Activated CD4-positive, alpha-beta T cell treated with anti-CD3 and anti-CD28 coated beads, Interleukin-2, amount 50 U/mL, for 48 hours (primary cell): ENCODE data around the gene SMIM44.
A peak's percentile ranks its signal among the peaks of the same experiment; 100 is the strongest.
"Not testable (repeated sequence)": the region's sequence is repeated elsewhere in the genome, so short reads cannot be mapped to it uniquely, and the experiment has no call there.

Source experiments
- DNase-seq, 2 experiments: peaks; one replicate each; pipeline ENCODE4 v3.0.0-alpha.2; 2020

SMIM44 gene

GRCh38 chr19:3517638-3518037 is 34.4 kb upstream of the SMIM44 start:
- DNase-seq, result no peak

DNA sequence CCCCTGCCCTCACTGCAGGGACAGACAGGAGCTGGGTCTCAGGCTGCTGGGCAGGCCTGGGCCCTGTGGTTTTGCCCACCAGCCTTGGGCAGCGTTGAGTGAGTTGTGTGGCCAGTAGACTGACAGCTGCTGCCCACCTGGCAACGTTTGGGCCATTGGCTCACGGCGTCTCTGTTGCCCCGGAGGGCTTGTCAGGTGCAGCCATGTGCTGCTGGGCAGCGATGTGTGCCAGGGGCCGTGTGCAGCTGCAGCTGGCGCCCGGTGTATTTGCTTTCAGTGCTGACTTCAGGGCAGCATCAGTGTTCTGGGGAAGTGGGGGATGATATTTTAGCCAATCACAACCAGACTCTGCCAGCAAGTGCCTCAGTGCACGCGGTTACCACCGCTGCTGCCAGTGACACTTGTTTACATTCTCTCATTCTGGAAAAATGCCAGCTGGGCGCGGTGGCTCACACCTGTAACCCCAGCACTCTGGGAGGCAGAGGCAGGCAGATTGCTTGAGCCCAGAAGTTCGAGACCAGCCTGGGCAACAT is 33.5 kb upstream of the SMIM44 start:
- peak in 1 of 2 experiments; percentile 34 for DNase-seq

GRCh38 chr19:3515891-3516422 is 32.7 kb upstream of the SMIM44 start:
- no peak for DNase-seq

DNA sequence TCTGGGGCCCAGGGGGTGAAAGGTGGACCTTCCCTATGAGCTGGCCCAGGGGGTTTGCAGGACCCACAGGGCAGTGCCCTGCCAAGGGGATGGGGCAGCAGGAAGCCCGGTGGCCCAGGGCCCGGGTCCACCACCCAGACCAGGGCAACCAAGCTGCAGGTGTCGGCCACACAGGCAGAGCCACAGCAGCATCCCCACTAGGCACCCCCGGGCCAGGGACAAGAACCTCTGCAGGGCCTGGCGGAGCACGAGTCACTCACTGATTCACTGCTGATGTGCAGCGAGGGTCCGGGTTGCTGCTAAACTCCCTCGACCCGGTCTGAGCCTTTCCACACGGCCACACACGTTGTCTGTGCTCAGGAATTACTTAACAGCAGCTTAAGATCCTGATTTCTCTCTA is 31.7 kb upstream of the SMIM44 start:
- DNase-seq, result no peak

DNA sequence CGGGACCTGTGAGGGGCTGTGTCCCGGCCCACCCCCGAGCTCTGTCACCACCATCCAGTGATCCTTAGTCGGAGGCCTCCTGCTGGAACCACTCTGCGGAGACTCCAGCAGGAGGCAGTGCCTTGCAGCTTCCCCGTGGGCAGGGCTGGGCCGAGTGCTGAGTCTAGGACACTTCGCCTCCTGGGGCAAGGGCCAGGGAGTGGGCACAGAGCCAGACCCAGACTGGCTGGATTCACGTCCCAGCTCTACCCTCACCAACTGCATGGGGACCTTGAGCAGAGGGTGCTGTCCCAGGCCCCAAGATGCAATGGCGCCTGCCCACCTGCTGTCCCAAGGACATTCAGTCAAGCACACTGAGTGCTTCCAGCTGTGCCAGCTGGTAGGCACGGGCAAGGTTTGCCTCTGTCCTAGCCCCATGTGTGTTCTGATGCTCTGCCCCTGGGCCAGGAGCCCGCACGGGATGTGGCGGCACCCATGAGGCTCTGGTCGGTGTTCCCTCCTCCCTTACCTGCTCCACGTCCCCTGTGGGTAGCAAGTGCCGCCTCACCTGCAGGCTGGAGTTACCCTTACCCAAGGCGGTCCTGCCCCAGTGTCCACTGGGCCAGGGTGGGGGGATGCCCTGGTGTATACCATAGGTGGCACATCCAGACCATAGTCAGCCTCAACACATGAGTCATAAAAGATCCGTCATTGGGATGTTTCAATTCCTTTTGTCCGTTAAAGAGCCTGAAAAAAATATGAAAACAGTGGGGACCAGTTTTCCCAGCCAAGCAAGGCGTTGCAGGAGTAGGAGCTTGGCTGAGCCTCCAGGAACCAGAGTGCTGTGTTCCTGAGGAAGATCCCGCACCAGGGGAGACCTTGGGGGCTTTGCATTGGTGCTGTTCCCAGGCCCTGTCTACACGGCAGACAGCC is 30.2 kb upstream of the SMIM44 start:
- no peak for DNase-seq

DNA sequence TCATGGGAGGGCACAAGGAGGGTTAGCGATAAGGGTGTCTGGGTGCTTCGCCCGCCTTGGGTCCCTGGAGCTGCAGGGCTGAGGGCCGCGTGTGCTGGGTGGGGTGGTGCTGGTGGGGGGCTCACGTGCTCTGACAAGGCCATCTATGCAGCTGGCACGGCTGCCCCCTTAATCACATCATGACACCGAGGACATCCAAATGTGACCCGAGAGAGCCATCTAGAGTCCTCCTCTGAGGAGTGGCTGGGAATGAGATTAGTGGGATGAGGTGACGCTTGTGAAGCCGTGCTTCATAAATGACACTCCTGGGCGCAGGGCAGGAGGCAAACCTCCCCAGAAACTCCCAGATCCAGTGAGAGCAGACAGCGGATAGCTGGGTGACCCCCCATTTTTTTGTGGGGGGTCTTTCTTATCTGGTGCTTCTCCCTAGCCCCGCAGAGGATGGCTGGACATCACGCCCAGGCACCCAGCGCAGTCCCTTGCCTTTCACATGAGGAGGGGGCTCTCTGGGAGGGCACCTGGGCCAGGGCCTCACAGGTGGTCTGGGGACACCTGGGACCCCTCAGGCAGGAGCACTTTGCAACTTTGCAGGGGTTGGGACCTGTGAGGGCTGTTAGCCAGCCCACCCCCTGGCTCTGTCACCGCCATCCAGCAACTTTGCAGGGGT is 29.5 kb upstream of the SMIM44 start:
- DNase-seq, result no peak

DNA sequence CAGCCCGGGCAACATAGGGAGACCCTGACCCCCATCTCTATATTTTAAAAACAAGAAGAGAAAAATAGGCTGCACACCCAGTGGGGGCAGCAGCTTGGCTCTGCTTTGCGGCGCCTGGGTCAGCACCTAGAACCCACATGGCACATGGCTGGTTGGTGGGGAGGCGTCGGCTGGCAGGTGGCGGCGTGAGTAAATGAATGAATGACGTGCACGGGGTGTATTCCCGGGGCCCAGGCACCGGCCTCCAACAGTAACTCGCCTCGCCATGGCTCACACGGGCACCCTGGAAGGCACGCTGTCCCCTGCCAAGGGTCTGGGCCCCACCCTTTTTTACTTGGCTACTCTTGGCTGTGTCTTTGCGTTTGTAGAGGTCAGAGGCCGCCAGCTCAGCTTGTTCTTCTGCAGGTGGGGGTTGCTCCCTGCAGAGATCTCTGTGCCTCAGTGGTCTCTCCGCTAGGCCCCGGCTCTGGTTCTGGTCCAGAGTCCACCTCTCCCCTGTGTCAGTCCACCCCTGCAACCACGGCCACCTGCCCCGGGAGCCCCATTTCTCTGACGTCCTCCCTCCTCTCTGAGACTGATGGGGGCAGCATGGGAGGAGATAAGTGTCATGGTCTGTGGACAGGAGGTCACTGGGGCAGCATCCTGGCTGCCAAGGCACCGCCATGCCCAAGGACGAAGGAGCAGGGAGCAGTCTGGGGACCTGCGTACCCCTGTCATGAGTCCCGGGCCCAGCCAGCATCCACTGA is 28.4 kb upstream of the SMIM44 start:
- DNase-seq, result no peak

GRCh38 chr19:3510727-3511126 is 27.5 kb upstream of the SMIM44 start:
- no peak for DNase-seq

GRCh38 chr19:3509566-3509989 is 26.3 kb upstream of the SMIM44 start:
- DNase-seq, result peak; percentile 49 to 51

- peak; percentile 10 to 14 for DNase-seq
These were observed 25.7 kb upstream of the SMIM44 start for GRCh38 chr19:3508771-3509535.

DNA sequence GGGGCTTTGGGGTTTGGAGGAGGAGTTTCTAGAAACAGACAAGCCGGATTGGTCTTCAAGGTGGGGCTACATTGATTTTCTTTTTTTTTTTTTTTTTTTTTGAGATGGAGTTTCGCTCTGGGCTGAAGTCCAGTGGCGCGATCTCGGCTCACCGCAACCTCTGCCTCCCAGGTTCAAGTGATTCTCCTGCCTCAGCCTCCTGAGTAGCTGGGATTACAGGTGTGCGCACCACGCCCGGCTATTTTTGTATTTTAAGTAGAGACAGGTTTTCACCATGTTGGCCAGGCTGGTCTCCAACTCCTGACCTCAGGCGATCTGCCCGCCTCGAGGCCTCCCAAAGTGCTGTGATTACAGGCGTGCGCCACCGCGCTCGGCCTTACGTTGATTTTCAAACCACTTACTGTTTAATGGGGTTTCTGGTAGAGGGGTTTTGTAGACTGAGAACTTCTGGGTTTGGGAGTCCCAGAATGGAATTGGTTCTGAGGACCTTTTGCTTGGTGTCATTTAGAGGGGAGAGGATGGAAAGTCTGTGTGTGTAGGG is 24.9 kb upstream of the SMIM44 start:
- not testable (repeated sequence) for DNase-seq

DNA sequence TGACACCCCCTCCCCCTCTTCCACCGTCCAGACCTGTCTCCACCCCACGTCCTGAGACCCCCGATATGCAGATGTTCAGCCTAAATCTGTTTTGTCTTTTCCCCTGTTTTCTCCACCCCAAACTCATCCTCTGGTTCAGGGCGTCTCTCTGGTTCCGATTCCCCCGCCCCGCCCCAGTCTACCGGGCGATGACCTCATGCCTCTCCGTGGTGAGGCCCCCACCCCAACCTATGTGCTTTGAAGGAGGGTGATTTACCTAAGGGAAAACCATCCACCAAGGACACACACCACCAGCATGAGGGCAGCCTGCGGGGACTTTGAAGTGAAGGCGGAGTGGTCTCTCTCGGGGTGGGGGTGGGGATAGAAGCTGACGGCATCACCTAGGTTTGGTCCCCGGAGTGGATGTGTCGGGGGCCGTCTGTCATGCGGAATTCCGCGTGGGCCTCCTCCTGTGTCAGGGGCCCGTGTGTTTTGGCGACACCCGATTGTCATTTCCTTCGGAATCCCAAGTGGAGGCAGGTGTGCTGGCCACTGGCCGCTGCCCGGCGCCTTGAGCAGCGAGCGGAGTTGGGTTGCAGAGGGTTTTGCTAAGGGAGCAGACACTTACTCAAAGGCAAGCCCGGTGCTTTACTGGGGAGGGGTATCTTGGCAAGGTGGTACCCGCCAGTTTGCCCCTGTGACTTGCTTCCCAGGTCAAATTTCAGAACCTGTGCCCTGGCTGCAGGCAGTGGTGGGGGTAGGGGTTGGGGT is 24.3 kb upstream of the SMIM44 start:
- DNase-seq, result peak; percentile 38 to 57

- peak; percentile 26 to 32 for DNase-seq
These were observed 23.4 kb upstream of the SMIM44 start for GRCh38 chr19:3506384-3507340.

GRCh38 chr19:3505598-3506383 is 22.6 kb upstream of the SMIM44 start, which contains the start of gene FZR1:
FZR1 (plus strand) TSS chr19:3506311; CDS start chr19:3522990, 16,679 bp downstream.
- DNase-seq, result peak; percentile 99

- no peak for DNase-seq
These were observed 21.5 kb upstream of the SMIM44 start for GRCh38 chr19:3504735-3505134.

- no peak for DNase-seq
These were observed 19.9 kb upstream of the SMIM44 start for GRCh38 chr19:3503036-3503572.

- no peak for DNase-seq
These were observed 18.5 kb upstream of the SMIM44 start for GRCh38 chr19:3501780-3502179.

DNA sequence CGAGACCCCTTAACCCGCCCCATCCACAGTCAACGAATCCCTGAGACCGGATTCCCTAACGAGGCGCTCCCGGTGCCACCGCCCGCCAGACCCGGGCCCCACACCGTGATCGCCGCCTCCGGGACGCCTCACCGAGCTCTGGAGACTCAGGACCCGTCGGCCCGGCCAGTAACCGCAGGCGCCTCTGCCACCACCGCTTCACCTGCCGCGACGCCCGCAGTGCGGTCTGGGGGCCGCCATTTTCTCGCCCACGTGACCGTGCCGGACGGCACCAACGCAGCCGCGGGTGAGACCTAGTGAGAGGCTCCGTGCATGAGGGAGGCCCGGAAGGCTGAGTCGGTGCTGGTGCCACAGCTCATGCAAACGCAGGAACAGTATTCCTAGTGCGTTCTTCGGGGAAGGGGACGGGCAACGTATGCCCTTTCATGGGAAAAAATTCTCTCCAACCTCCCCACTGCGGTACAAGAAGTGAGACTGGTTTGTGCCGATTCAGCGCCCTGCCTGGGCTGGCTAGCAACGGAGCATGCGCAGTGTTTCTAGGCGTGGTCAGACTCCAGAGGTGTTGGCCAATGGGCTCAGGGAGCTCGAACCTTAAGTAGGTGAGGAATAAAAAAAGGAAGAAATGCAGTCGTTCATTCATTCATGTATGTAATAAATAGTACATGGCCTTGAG is 17.3 kb upstream of the SMIM44 start, which contains the start of gene DOHH:
Gene DOHH (minus strand): TSS at position 246 of the 673 bp plus-strand sequence. CDS start 3,860 bp downstream, outside the sequence.
- peak; percentile 98 for DNase-seq
